Neuronal stem cell (in vitro differentiated cells): ENCODE results near the gene IFFO2.

Source experiments
- DNase-seq: peaks from one replicate; pipeline ENCODE4 v3.0.0-alpha.2; 2013; ENCODE audit warnings: low spot score
- H2AFZ ChIP-seq: one replicate; pipeline ENCODE4 v1.6.1; 2013; ENCODE audit warnings: mild to moderate bottlenecking, low read length, inconsistent platforms
- H2AK5ac ChIP-seq: 2 replicates; pipeline ENCODE4 v1.6.1; 2013; ENCODE audit warnings: low read depth, mild to moderate bottlenecking, inconsistent platforms, low read length, moderate library complexity, mixed read lengths
- H2BK120ac ChIP-seq: 2 replicates; pipeline ENCODE4 v1.6.1; 2013; ENCODE audit warnings: low read depth, mild to moderate bottlenecking, inconsistent platforms, low read length, moderate library complexity, mixed read lengths
- H2BK12ac ChIP-seq: one replicate; pipeline ENCODE4 v1.6.1; 2013; ENCODE audit warnings: low read length, inconsistent platforms
- H2BK15ac ChIP-seq: 2 replicates; pipeline ENCODE4 v1.6.1; 2013; ENCODE audit warnings: mild to moderate bottlenecking, low read length, inconsistent platforms, mixed read lengths
- H2BK5ac ChIP-seq: one replicate; pipeline ENCODE4 v1.6.1; 2013; ENCODE audit warnings: inconsistent platforms, mild to moderate bottlenecking, low read length, moderate library complexity
- H3K14ac ChIP-seq: one replicate; pipeline ENCODE4 v1.6.1; 2013; ENCODE audit warnings: low read length, inconsistent platforms
- H3K18ac ChIP-seq: 2 replicates; pipeline ENCODE4 v1.6.1; 2013; ENCODE audit warnings: low read length, inconsistent platforms
- H3K23ac ChIP-seq: 2 replicates; pipeline ENCODE4 v1.6.1; 2013; ENCODE audit warnings: low read depth, mild to moderate bottlenecking, mixed read lengths, low read length, inconsistent platforms; ENCODE audit not compliant: poor library complexity
- H3K27ac ChIP-seq: replicated peaks from 3 replicates; pipeline ENCODE4 v1.5.1; 2013; ENCODE audit warnings: low read length, inconsistent platforms
- H3K27me3 ChIP-seq, 3 experiments: 2 replicates each; pipeline ENCODE4 v1.6.1; 2013; ENCODE audit warnings: low read length in 3 of 3, mild to moderate bottlenecking in 2 of 3, inconsistent platforms in 1 of 3, low read depth in 1 of 3, mixed read lengths in 1 of 3, moderate library complexity in 1 of 3; ENCODE audit not compliant: control insufficient read depth in 3 of 3, insufficient read depth in 3 of 3
- H3K36me3 ChIP-seq, 2 donors: replicated peaks in 1 of 2; 2 replicates each; pipeline ENCODE4 v1.6.1; 2013; ENCODE audit warnings: low read length in 2 of 2; ENCODE audit not compliant: control insufficient read depth in 2 of 2, insufficient read depth in 2 of 2
- H3K4ac ChIP-seq: 2 replicates; pipeline ENCODE4 v1.6.1; 2013; ENCODE audit warnings: inconsistent platforms, mild to moderate bottlenecking, low read length, moderate library complexity
- H3K4me1 ChIP-seq, 2 donors: 1 replicate in 1 of 2; 2 replicates in 1 of 2; pipeline ENCODE4 v1.6.1; 2013; ENCODE audit warnings: low read length in 2 of 2, low read depth in 1 of 2; ENCODE audit not compliant: control insufficient read depth in 2 of 2, insufficient read depth in 1 of 2
- H3K4me2 ChIP-seq: one replicate; pipeline ENCODE4 v1.6.1; 2013; ENCODE audit warnings: mild to moderate bottlenecking, low read length, inconsistent platforms; ENCODE audit not compliant: insufficient read depth, poor library complexity, severe bottlenecking
- H3K4me3 ChIP-seq, 2 donors: 2 replicates each; pipeline ENCODE4 v1.5.1; 2013; ENCODE audit warnings: low read length in 2 of 2, mild to moderate bottlenecking in 2 of 2, inconsistent platforms in 1 of 2, moderate library complexity in 1 of 2
- H3K79me1 ChIP-seq: one replicate; pipeline ENCODE4 v1.6.1; 2013; ENCODE audit warnings: low read depth, mild to moderate bottlenecking, inconsistent platforms, low read length, moderate library complexity
- H3K9ac ChIP-seq: one replicate; pipeline ENCODE4 v1.6.1; 2013; ENCODE audit warnings: mild to moderate bottlenecking, low read depth, low read length, inconsistent platforms; ENCODE audit not compliant: poor library complexity
- H3K9me3 ChIP-seq, 2 donors: replicated peaks in 1 of 2; 2 replicates each; pipeline versions ENCODE3 to v1.6.1; 2013; ENCODE audit warnings: low read length in 2 of 2, mild to moderate bottlenecking in 2 of 2, inconsistent platforms in 1 of 2, low read depth in 1 of 2, mixed read lengths in 1 of 2, moderate library complexity in 1 of 2; ENCODE audit not compliant: control insufficient read depth in 2 of 2, insufficient read depth in 1 of 2
- H4K8ac ChIP-seq: one replicate; pipeline ENCODE4 v1.6.1; 2013; ENCODE audit warnings: low read depth, mild to moderate bottlenecking, inconsistent platforms, low read length, moderate library complexity
- H4K91ac ChIP-seq: one replicate; pipeline ENCODE4 v1.6.1; 2013; ENCODE audit warnings: low read length, low read depth, mild to moderate bottlenecking, inconsistent platforms; ENCODE audit not compliant: poor library complexity
- WGBS, 2 donors: extraction: QIAGEN DNeasy Blood & Tissue Kit; methylation state at CpG; one replicate each; pipeline ENCODE4 v1.1.7; 2013; ENCODE audit warnings: missing lambda C conversion rate in 2 of 2, mixed read lengths in 1 of 2; ENCODE audit not compliant: insufficient read length in 2 of 2, insufficient replicate concordance in 1 of 2; ENCODE audit errors: extremely low coverage in 2 of 2; 5-methylcytosine and 5-hydroxymethylcytosine counted together

The IFFO2 gene

GRCh38 chr1:18900303-18900841 is 56.1 kb downstream of the IFFO2 start:
- H3K18ac ChIP-seq: no peak overlapping the region
- H3K4ac ChIP-seq: no peak overlapping the region
- H3K9ac ChIP-seq: no peak overlapping the region
- H2BK15ac ChIP-seq: no peak overlapping the region
- no peaks in the 10 kb centered on the region for H3K27me3 ChIP-seq
- H2AFZ ChIP-seq: no peak overlapping the region
- H3K14ac ChIP-seq: no peak overlapping the region
- peaks cover 3 to 5% of the 10 kb centered on the region in 2 donors for H3K36me3 ChIP-seq
- H2BK12ac ChIP-seq: no peak overlapping the region
- DNase-seq: no peak
- no peak overlapping the region for H3K4me2 ChIP-seq
- H2BK5ac ChIP-seq: no peak overlapping the region
- peaks cover 0 to 5% of the 10 kb centered on the region in 2 donors for H3K4me1 ChIP-seq
- H3K79me1 ChIP-seq: no peaks in the 10 kb centered on the region
- no peak overlapping the region for H3K27ac ChIP-seq
- H2BK120ac ChIP-seq: no peak overlapping the region
- no peak overlapping the region for H2AK5ac ChIP-seq
- H4K91ac ChIP-seq: no peak overlapping the region
- WGBS, 2 donors: no CpG with 5 or more reads among the region's 10 CpGs
- no peaks in the 10 kb centered on the region for H3K9me3 ChIP-seq
- no peak overlapping the region for H4K8ac ChIP-seq
- no peak overlapping the region for H3K23ac ChIP-seq
- H3K4me3 ChIP-seq: no peak overlapping the region

- no peak overlapping the region for H2BK15ac ChIP-seq
- no peak overlapping the region for H3K4ac ChIP-seq
- no peak for DNase-seq
- no peaks in the 10 kb centered on the region for H3K9me3 ChIP-seq
- H4K8ac ChIP-seq: no peak overlapping the region
- H2BK12ac ChIP-seq: no peak overlapping the region
- H2BK5ac ChIP-seq: no peak overlapping the region
- H3K79me1 ChIP-seq: no peaks in the 10 kb centered on the region
- H3K4me1 ChIP-seq: peaks cover 0 to 5% of the 10 kb centered on the region in 2 donors
- H2AK5ac ChIP-seq: no peak overlapping the region
- H4K91ac ChIP-seq: no peak overlapping the region
- H3K4me3 ChIP-seq: no peak overlapping the region
- no peak overlapping the region for H3K23ac ChIP-seq
- WGBS, 2 donors: no CpG with 5 or more reads among the region's 4 CpGs
- H3K4me2 ChIP-seq: no peak overlapping the region
- H3K27me3 ChIP-seq: no peaks in the 10 kb centered on the region
- no peak overlapping the region for H2AFZ ChIP-seq
- H3K18ac ChIP-seq: no peak overlapping the region
- H3K27ac ChIP-seq: no peak overlapping the region
- no peak overlapping the region for H3K14ac ChIP-seq
- no peak overlapping the region for H2BK120ac ChIP-seq
- peaks cover 3 to 5% of the 10 kb centered on the region in 2 donors for H3K36me3 ChIP-seq
- H3K9ac ChIP-seq: no peak overlapping the region
Measured at GRCh38 chr1:18899363-18900049, 57.0 kb downstream of the IFFO2 start.

GRCh38 chr1:18898567-18898966 is 57.9 kb downstream of the IFFO2 start:
- Histone ChIP-seq H3K23ac (no peak overlapping the region), H3K4me1 (peaks cover 0 to 5% of the 10 kb centered on the region in 2 donors), H3K27me3 (no peaks in the 10 kb centered on the region), H2BK5ac (no peak overlapping the region), H3K4me2 (no peak overlapping the region), H2BK12ac (no peak overlapping the region), H2AK5ac (no peak overlapping the region), H3K4ac (no peak overlapping the region), H3K9me3 (no peaks in the 10 kb centered on the region), H3K4me3 (no peak overlapping the region), H4K91ac (no peak overlapping the region), H3K14ac (no peak overlapping the region), H2BK15ac (no peak overlapping the region), H3K79me1 (no peaks in the 10 kb centered on the region), H2BK120ac (no peak overlapping the region), H4K8ac (no peak overlapping the region), H3K36me3 (peaks cover 3 to 5% of the 10 kb centered on the region in 2 donors), H2AFZ (no peak overlapping the region), H3K9ac (no peak overlapping the region), H3K27ac (no peak overlapping the region), H3K18ac (no peak overlapping the region)
- no CpG with 5 or more reads among the region's 8 CpGs for WGBS, 2 donors
- DNase-seq: no peak

- H4K91ac ChIP-seq: no peak overlapping the region
- H3K27me3 ChIP-seq: no peaks in the 10 kb centered on the region
Measured at GRCh38 chr1:18895317-18895716, 61.2 kb downstream of the IFFO2 start.

More at GRCh38 chr1:18895317-18895716, 61.2 kb downstream of the IFFO2 start:
- no peak overlapping the region for H2BK12ac ChIP-seq
- H4K8ac ChIP-seq: no peak overlapping the region
- no peak overlapping the region for H3K18ac ChIP-seq
- H3K14ac ChIP-seq: no peak overlapping the region
- peaks cover 0 to 2% of the 10 kb centered on the region in 2 donors for H3K4me1 ChIP-seq
- no peak overlapping the region for H3K23ac ChIP-seq
- no peaks in the 10 kb centered on the region for H3K9me3 ChIP-seq
- no peaks in the 10 kb centered on the region for H3K79me1 ChIP-seq
- H3K4ac ChIP-seq: no peak overlapping the region
- H2BK120ac ChIP-seq: no peak overlapping the region
- no CpG with 5 or more reads among the region's 6 CpGs for WGBS, 2 donors
- H2BK15ac ChIP-seq: no peak overlapping the region
- peaks cover 3 to 5% of the 10 kb centered on the region in 2 donors for H3K36me3 ChIP-seq
- no peak overlapping the region for H3K27ac ChIP-seq
- H2AFZ ChIP-seq: no peak overlapping the region
- H3K9ac ChIP-seq: no peak overlapping the region
- H2BK5ac ChIP-seq: no peak overlapping the region
- no peak overlapping the region for H3K4me2 ChIP-seq
- no peak overlapping the region for H2AK5ac ChIP-seq
- no peak overlapping the region for H3K4me3 ChIP-seq
- DNase-seq: no peak
